PFSK-1 (cell line): ENCODE measurements around the gene RPS8.

ENCODE experiments used
- POLR2AphosphoS5 ChIP-seq: IDR thresholded peaks from 2 replicates; pipeline ENCODE4 v1.6.1; 2012; ENCODE audit warnings: low read depth, mild to moderate bottlenecking, control low read depth, low read length, moderate library complexity
- REST ChIP-seq, 2 experiments: IDR thresholded peaks; 2 replicates each; pipeline versions ENCODE4 v1.6.1 to v1.8.0; 2011 to 2012; ENCODE audit warnings: low read depth in 2 of 2, low read length in 2 of 2, control low read depth in 1 of 2, inconsistent platforms in 1 of 2, mild to moderate bottlenecking in 1 of 2, moderate library complexity in 1 of 2; ENCODE audit not compliant: insufficient read depth in 1 of 2
- SIN3A ChIP-seq: IDR thresholded peaks from 2 replicates; pipeline ENCODE4 v1.6.1; 2012; ENCODE audit warnings: mild to moderate bottlenecking, low read length, moderate library complexity, borderline replicate concordance; ENCODE audit not compliant: insufficient read depth

GRCh38 chr1:44783697-44784093 is 8.4 kb downstream of the RPS8 start:
- no peak for TF ChIP-seq REST (IDR thresholded peaks at IDR 0.05; ENCODE audit: insufficient read depth in 1 of 2, low read depth in 2 of 2, low read length in 2 of 2)
- TF ChIP-seq POLR2AphosphoS5: no peak
- no peak for TF ChIP-seq SIN3A
